Progenitor cell of endocrine pancreas (in vitro differentiated cells): ENCODE results near the gene ZSCAN1. TPM values are rescaled to one million over a fixed set of nuclear protein-coding genes. Genes with fewer than 3 reads are reported as not detected.

Experiments used
- DNase-seq: peaks from one replicate; pipeline ENCODE4 v3.0.0; 2021; ENCODE audit warnings: low spot score; ENCODE audit not compliant: unreplicated experiment
- H3K27ac Mint-ChIP-seq: 2 replicates; pipeline ENCODE4 v1.8.0; 2021; ENCODE audit warnings: mild to moderate bottlenecking, moderate library complexity, mixed read lengths
- H3K27me3 Mint-ChIP-seq: 2 replicates; pipeline ENCODE4 v1.8.0; 2021; ENCODE audit warnings: mixed read lengths
- H3K36me3 Mint-ChIP-seq: 2 replicates; pipeline ENCODE4 v1.8.0; 2022; ENCODE audit warnings: mixed read lengths; ENCODE audit not compliant: insufficient read depth
- H3K4me1 Mint-ChIP-seq: 2 replicates; pipeline ENCODE4 v1.8.0; 2021; ENCODE audit warnings: low read depth, mixed read lengths
- H3K4me3 Mint-ChIP-seq: 2 replicates; pipeline ENCODE4 v1.8.0; 2021; ENCODE audit warnings: low read depth, mild to moderate bottlenecking, moderate library complexity, mixed read lengths
- H3K9me3 Mint-ChIP-seq: 2 replicates; pipeline ENCODE4 v1.8.0; 2021; ENCODE audit warnings: low read depth, mixed read lengths
- long read RNA-seq: library from polyadenylated mRNA; unstranded; transcript quantifications from one replicate; pipeline ENCODE4 v2.0.0, GENCODE V29; 2020
- total RNA-seq: library from RNA; stranded (reverse); gene quantifications from 2 replicates; pipeline ENCODE4 v1.2.1, GENCODE V29; 2021
- TF ChIP-seq, protein P1 (sequence below): fragments of 200-600 bp; sonication (generic); IDR thresholded peaks from one replicate; pipeline ENCODE4 v1.5.0; 2021; ENCODE audit warnings: antibody characterized with exemption, mild to moderate bottlenecking; ENCODE audit not compliant: unreplicated experiment

ZSCAN1 gene, protein sequence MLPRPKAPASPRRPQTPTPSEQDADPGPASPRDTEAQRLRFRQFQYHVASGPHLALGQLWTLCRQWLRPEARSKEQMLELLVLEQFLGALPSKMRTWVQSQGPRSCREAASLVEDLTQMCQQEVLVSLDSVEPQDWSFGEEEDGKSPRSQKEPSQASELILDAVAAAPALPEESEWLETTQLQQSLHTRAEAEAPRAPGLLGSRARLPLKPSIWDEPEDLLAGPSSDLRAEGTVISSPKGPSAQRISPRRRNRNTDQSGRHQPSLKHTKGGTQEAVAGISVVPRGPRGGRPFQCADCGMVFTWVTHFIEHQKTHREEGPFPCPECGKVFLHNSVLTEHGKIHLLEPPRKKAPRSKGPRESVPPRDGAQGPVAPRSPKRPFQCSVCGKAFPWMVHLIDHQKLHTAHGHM
- total RNA-seq: 4.8 and 6.7 TPM in 2 replicates
- long read RNA-seq: 0 reads

DNA sequence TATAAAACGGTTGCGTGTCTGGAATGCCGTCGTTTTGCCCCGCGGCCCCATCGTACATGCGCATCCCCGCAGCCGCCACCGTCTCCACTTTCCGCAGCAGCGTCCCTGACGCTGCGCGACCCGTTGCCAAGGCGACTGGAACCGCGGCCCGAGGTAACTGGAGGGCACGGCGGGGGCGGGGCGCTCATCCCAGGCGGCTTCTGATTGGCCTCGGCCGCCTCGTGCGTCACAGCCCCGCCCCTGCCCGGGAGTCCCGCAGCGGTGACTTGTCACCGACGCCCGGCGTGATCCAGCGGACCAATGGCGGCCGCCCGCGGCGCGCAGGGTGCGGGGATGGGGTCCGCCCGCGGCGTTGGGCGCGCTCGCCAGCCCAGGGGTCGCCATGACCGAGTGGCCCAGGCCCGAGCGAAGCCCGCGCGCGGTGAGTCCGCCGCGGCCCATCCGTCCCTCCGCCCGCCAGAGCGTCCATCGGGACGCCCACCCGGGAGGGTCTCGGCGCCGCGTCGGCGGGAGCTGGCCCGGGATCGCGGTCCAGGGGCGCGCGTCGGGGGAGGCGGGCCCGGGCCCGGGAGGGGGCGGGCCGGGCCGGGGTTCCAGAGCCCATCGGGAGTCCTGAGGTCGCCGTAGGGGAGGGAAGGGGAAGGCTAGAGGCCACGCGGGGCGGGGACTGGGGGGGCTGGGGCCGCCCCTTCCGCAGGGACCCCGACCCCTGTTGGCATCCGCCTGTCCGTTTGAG, at the start of gene ZSCAN1:
Gene ZSCAN1, plus strand, starts transcription at position 285 of the 736 bp plus-strand sequence. CDS start 3,812 bp downstream, outside the sequence.
- DNase-seq: peak; percentile 83
- TF ChIP-seq, protein P1, sequence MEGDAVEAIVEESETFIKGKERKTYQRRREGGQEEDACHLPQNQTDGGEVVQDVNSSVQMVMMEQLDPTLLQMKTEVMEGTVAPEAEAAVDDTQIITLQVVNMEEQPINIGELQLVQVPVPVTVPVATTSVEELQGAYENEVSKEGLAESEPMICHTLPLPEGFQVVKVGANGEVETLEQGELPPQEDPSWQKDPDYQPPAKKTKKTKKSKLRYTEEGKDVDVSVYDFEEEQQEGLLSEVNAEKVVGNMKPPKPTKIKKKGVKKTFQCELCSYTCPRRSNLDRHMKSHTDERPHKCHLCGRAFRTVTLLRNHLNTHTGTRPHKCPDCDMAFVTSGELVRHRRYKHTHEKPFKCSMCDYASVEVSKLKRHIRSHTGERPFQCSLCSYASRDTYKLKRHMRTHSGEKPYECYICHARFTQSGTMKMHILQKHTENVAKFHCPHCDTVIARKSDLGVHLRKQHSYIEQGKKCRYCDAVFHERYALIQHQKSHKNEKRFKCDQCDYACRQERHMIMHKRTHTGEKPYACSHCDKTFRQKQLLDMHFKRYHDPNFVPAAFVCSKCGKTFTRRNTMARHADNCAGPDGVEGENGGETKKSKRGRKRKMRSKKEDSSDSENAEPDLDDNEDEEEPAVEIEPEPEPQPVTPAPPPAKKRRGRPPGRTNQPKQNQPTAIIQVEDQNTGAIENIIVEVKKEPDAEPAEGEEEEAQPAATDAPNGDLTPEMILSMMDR: no peak
- Mint-ChIP-seq H3K27ac (peak within 1 kb of the TSS; percentile 87), H3K4me3 (peak within 1 kb of the TSS; percentile 77), H3K9me3 (peaks cover 16% of the 10 kb centered on the region), H3K4me1 (peaks cover 5% of the 10 kb centered on the region), H3K27me3 (peaks cover 3% of the 10 kb centered on the region), H3K36me3 (peaks cover 14% of the 10 kb centered on the region)

DNA sequence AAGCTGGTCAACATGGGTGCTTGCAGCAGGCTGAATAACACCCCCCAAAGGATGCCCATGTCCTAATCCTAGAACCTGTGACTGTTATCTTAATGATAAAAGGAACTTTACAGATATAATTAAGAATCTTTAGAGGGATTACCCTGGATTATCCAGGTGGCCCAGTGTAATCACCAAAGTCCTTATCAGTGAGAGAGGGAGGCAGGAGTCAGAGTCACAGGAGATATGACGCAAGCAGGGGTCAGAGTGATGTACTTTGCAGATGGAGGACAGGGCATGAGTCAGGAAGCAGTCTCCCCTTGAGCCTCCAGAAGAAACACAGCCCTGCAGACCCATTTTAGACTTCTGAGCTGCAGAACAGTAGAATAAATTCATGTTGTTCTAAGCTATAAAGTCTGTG, 41.0 kb upstream of the ZSCAN1 start:
- Mint-ChIP-seq H3K4me3 (no peak overlapping the region), H3K27me3 (no peaks in the 10 kb centered on the region), H3K4me1 (no peaks in the 10 kb centered on the region), H3K36me3 (peaks cover 87% of the 10 kb centered on the region), H3K9me3 (peaks cover 64% of the 10 kb centered on the region), H3K27ac (no peak overlapping the region)
- TF ChIP-seq, protein P1: no peak
- DNase-seq: no peak

DNA sequence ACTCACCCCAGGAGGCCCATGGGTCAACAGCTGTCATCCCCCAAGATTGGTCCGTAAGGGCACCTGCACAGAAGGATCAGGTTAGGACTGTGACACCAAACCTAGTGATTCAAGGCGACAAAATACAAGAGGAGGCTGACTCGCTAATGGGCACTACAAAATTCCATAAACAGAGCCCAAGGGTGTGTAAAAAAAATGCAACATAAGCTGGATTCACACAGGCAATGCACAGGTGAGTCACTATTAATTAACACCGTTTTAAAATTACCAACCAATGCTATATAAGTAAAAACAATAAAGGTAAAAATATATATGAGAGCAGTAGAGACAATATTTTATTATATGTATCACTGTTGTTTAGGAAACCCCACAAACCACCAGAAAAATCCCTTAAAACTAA, 33.1 kb upstream of the ZSCAN1 start:
- TF ChIP-seq, protein P1: no peak
- Mint-ChIP-seq H3K36me3 (peaks cover 90% of the 10 kb centered on the region), H3K9me3 (peaks cover 59% of the 10 kb centered on the region), H3K27ac (peak overlapping the region; percentile 64), H3K4me3 (peak overlapping the region; percentile 87), H3K27me3 (no peaks in the 10 kb centered on the region), H3K4me1 (peaks cover 8% of the 10 kb centered on the region)
- DNase-seq: no peak

DNA sequence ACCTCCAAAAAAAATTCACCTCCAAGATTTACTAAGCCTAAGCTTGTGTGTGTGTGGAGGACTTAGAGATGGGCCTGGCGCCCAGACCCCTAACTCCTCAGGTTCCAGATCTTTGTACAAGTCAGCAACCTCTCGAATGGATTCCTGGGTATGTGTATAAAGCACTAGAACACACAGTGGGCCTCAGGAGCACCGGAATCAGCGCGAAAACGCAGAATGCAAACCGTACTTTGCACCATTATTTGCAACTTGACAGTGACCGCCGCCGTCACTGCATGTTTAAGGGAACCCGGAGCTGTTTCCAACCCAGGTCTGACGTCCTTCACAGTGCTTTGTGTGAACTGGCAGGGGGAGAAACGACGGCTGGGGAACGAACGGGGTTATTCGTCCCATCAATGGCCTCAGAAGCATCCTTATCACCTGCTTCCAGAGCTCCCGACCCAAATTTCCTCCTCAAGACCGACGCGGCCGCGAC, 31.9 kb upstream of the ZSCAN1 start:
- TF ChIP-seq, protein P1: no peak
- H3K4me3 Mint-ChIP-seq: peak overlapping the region; percentile 87
- H3K36me3 Mint-ChIP-seq: peaks cover 90% of the 10 kb centered on the region
- H3K4me1 Mint-ChIP-seq: peaks cover 8% of the 10 kb centered on the region
- peaks cover 59% of the 10 kb centered on the region for H3K9me3 Mint-ChIP-seq
- peak overlapping the region; percentile 97 for H3K27ac Mint-ChIP-seq
- no peaks in the 10 kb centered on the region for H3K27me3 Mint-ChIP-seq
- no peak for DNase-seq
